WI38 (cell line): ENCODE measurements around the gene MLLT6.
A peak's percentile ranks its signal among the peaks of the same experiment; 100 is the strongest.

Experiments used
- H3K4me3 ChIP-seq: 2 replicates; pipeline ENCODE4 v1.5.1; 2011; ENCODE audit warnings: low read depth, mild to moderate bottlenecking, control low read depth, low read length
- TF ChIP-seq, protein P1 (sequence below): IDR thresholded peaks from 2 replicates; pipeline ENCODE4 v1.5.1; 2012; ENCODE audit warnings: low read depth, mild to moderate bottlenecking, control low read depth, low read length

The MLLT6 gene

DNA sequence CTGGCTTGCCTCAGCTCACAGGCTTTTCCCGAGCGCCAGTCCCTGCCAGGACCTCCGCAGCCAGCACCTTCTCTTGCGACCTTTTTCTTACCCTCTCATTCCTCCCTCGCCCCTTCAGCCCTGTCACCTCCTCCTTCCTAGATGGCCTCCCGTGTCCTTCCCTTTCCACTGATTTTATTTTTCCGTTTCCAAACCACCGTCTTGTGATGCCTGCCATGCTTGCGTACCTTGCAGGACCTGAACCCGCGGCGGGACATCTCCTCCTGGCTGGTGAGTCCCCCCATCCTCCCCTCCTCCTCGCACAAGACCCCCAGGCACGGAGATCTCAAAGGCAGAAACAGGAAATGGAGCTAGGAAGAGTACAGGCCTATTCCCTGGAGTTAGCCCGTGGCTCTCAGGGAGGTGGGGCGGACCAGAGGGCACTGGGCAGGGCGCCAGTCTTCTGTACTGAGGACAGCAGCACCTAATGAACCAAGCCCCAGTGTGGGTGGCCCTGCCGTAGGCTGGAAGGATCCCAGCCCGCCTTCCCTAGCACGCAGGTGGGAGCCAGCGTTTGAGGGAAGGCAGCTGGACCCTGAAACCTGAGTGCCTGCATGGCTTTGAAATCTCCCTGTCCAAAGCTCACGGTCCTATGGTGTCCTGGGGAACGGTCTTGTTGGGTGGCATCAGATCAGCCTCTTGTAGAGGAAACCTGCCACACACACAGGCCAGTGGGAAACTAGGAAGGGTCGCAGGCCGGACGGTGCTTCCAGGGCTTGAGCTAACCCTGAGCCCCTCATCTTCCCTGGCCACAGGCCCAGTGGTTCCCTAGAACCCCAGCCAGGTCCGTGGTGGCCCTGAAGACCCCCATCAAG lies 25.7 kb downstream of the MLLT6 start:
- peak overlapping the region; percentile 79 for H3K4me3 ChIP-seq
- TF ChIP-seq, protein P1, sequence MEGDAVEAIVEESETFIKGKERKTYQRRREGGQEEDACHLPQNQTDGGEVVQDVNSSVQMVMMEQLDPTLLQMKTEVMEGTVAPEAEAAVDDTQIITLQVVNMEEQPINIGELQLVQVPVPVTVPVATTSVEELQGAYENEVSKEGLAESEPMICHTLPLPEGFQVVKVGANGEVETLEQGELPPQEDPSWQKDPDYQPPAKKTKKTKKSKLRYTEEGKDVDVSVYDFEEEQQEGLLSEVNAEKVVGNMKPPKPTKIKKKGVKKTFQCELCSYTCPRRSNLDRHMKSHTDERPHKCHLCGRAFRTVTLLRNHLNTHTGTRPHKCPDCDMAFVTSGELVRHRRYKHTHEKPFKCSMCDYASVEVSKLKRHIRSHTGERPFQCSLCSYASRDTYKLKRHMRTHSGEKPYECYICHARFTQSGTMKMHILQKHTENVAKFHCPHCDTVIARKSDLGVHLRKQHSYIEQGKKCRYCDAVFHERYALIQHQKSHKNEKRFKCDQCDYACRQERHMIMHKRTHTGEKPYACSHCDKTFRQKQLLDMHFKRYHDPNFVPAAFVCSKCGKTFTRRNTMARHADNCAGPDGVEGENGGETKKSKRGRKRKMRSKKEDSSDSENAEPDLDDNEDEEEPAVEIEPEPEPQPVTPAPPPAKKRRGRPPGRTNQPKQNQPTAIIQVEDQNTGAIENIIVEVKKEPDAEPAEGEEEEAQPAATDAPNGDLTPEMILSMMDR, result no peak

DNA sequence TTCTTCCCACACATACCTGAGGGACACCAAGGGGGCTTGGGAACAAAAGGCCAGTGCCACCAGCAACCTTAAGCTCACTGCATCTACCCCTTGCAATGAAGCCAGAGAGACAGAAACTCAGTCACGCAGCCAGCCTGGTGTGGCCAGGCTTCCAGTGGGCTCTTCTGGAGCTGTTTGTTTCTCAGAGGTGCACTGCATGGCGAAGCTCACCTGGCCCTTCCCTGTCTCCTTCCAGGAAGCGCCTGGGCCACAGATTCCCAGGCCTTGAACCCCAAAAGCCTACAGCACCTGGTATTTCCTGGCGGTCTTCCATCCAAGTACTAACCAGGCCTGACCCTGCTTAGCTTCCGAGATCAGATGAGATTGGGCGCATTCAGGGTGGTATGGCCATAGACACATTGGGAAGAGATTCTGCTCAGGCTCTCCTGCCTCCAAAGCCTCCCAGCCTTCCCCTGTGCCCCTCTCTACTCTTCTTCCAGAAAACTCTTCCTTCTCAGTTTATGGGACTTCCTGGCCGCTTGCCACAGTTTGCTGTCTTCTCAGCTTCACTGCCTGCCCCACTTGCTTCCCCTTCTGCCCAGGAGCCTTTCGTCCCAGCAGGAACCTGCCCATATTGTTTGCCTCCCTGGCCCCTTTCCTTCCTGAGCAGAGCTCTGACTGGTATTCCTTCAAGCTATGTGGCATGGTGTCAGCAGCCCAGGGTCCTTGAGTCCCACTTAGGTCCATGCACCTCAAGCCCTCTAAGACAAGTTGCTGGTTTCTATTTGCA lies 26.6 kb downstream of the MLLT6 start:
- H3K4me3 ChIP-seq, result peak overlapping the region; percentile 79
- TF ChIP-seq, protein P1, result no peak

DNA sequence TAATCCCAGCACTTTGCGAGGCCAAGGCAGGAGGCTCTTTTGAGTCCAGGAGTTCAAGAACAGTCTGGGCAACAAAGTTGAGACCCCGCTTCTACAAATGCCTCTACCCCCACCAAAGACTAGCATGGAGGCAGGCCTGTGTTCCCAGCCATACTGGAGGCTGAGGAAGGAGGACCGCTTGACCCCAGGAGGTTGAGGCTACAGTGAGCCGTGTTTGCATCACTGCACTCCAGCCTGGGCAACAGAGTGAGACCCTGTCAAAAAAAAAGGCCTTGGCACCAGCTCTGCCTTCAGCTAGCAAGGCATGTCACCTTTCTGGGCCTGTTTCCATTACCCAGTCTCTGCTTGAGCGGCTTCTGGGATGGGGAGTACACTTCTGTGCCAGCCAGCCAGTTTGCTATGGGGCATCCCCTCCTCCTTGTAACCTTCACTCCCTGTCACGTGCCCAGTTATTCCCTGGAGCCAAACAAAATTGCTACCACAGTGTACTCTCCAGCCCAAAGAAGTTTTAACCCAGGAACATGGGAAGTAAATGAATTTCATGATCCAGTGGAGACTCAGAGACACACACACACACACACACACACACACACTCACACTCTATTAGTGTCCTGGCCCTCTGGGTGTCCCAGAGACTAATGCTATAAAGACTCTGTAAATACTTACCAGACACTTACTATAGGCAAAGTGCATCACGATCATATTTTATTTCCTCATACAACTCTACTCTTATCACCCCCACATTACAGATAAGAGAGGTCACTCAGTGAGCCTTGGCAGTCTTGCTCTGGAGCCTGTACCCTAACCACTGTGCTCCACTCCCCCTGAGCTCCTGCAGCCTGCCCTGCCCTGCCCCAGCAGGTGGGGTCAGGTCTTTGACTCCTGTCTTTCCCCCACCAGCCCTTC lies 27.6 kb downstream of the MLLT6 start:
- no peak overlapping the region for H3K4me3 ChIP-seq
- TF ChIP-seq, protein P1, result no peak

DNA sequence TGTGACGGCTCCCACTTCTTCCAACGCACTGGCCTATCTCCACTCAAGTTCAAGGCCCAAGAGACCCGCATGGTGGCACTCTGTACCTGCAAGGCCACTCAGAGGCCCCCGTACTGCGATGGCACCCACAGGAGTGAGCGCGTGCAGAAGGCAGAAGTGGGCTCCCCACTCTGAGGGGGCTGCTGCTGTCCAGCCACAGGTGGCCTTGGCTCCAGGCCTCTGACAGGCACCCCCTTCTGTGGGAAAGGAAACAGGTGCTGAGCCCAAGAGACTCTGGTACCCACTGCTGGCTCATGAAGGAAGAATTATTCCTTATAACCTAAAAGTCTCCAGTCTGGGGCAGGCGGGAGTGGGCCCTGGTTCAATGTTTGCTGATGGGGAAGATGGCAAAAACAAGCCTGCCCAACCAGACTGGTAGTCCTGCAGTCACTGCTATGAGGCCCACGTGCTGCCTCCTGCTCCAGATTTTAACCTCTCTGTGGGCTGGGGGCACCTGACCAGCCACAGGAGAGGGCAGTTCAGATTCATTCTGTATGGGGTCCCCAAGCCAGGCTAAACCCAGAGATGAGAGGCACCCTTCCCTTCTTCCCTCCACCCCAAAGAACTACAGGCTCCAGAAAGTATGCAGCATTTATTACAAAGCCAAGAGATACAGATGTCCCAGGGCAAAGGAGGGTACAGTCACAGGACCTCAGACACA lies 28.4 kb downstream of the MLLT6 start:
- TF ChIP-seq, protein P1, result no peak
- H3K4me3 ChIP-seq, result no peak overlapping the region

DNA sequence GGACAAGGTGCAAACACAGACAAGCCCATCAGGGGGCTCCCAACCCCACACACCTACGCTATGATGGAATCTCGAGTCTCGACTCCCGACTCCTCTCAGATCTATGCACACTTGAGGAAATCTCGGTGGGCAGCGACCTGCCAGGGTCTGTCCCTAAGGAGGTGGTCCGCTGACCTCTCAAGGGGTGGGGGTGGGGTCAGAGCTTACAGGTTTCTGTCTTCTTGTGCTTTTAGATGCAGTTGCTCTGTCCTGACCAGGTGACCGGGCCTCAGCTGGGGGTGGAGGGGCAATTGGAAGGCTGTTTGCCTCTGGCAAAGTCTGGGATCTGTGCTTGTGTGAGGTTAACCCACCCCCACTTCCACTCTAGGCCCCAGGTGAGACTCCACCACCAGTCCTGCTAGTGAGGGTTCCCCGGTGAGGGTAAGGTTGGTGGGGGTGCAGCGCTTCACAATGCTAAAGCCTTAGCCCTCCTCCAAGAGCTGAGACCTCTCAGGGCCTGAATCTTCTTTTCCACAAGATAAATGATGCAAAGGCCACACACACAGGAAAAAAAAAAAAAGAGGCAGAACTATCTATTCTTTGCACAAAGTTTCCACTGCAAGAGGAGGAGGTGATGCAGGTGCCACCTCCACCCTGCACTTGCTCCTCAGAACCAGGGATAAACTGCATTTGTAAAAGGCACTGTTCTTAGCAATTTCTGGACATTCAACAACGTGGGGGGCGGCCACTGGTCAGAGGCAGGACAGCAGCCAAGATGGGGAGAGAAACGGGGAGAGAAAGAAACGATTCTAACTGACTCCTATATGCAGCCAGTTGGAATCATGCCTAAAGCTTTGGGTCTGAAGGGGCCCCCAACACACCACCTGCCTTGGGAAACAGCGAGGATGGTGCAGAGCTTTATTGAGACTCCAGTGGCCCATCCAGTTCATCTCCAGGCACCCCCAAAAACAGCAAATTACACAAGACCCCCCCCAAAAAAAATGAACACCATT lies 29.2 kb downstream of the MLLT6 start:
- no peak overlapping the region for H3K4me3 ChIP-seq
- TF ChIP-seq, protein P1, result no peak
